Thoracic aorta (tissue), 2 donors: Measurements from ENCODE around the gene NTMT1. TPM values are rescaled to one million over a fixed set of nuclear protein-coding genes. Genes with fewer than 3 reads are reported as not detected.

Experiments used
- ATAC-seq: fragments of 150-250 bp; one replicate; pipeline ENCODE4 v1.8.0; 2017; ENCODE audit warnings: low read depth; ENCODE audit not compliant: insufficient number of reproducible peaks, low FRiP score
- DNase-seq: peaks from one replicate; pipeline ENCODE4 v3.0.0-alpha.2; 2020; ENCODE audit warnings: low spot score
- H3K27ac ChIP-seq, 2 donors: fragments of 200-600 bp; sonication (generic); 1 replicate in 1 of 2; 2 replicates in 1 of 2; pipeline ENCODE4 v1.5.1; 2016; ENCODE audit warnings: mild to moderate bottlenecking in 2 of 2, moderate library complexity in 2 of 2
- H3K27me3 ChIP-seq: fragments of 200-600 bp; sonication (generic); replicated peaks from 2 replicates; pipeline ENCODE4 v1.6.0; 2016; ENCODE audit warnings: mild to moderate bottlenecking; ENCODE audit not compliant: insufficient read depth
- H3K36me3 ChIP-seq: fragments of 200-600 bp; sonication (generic); one replicate; pipeline ENCODE4 v1.5.1; 2016
- H3K4me1 ChIP-seq, 2 donors: fragments of 200-600 bp; sonication (generic); 1 replicate in 1 of 2; 2 replicates in 1 of 2; pipeline versions ENCODE4 v1.5.1 to v1.6.0; 2016; ENCODE audit warnings: low read depth in 2 of 2, mild to moderate bottlenecking in 1 of 2; ENCODE audit not compliant: control insufficient read depth in 1 of 2
- H3K4me3 ChIP-seq: fragments of 200-600 bp; sonication (generic); 2 replicates; pipeline ENCODE4 v1.5.1; 2016; ENCODE audit warnings: mild to moderate bottlenecking
- H3K9me3 ChIP-seq: fragments of 200-600 bp; sonication (generic); 2 replicates; pipeline ENCODE4 v1.5.1; 2016
- total RNA-seq, 2 donors: library from RNA; depleted of rRNA; stranded (reverse); fragments of >200 nt; gene quantifications; one replicate each; pipeline versions ENCODE4 v1.1.0 to v1.2.3, GENCODE V29; 2016
- TF ChIP-seq, protein P1 (sequence below): fragments of 200-600 bp; sonication (generic); IDR thresholded peaks from one replicate; pipeline ENCODE4 v1.5.1; 2019; ENCODE audit warnings: antibody characterized with exemption

NTMT1 gene
- total RNA-seq, 2 donors from 2014 or later: 16.9 to 27.2 TPM

DNA sequence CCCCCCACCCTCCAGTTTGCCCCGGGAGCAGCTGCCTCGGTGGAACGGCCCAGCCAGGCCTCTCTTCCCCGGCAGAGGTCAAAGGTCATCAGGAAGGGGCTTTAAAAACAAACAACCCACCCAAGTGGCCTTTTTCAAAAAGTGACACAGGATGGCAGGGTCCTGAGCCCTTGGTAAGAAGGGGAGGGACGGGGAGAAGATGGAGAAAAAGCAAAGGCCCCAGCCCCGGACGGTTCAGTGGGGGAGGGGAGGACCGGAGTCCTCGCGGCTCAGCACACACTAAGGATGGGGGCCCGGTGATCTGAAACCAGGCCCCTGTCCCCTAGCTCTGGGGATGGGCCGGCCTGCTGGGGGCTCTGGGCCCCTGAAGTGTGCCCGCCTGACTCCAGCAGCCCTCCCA lies 40.6 kb downstream of the NTMT1 start:
- Histone ChIP-seq H3K27me3 (no peaks in the 10 kb centered on the region), H3K36me3 (no peaks in the 10 kb centered on the region), H3K4me3 (peak overlapping the region; percentile 85), H3K4me1 (peaks cover 26 to 44% of the 10 kb centered on the region in 2 donors), H3K9me3 (no peaks in the 10 kb centered on the region), H3K27ac (peak overlapping the region; percentile 51 to 82)
- no peak for DNase-seq
- no peak for ATAC-seq
- TF ChIP-seq, protein P1, sequence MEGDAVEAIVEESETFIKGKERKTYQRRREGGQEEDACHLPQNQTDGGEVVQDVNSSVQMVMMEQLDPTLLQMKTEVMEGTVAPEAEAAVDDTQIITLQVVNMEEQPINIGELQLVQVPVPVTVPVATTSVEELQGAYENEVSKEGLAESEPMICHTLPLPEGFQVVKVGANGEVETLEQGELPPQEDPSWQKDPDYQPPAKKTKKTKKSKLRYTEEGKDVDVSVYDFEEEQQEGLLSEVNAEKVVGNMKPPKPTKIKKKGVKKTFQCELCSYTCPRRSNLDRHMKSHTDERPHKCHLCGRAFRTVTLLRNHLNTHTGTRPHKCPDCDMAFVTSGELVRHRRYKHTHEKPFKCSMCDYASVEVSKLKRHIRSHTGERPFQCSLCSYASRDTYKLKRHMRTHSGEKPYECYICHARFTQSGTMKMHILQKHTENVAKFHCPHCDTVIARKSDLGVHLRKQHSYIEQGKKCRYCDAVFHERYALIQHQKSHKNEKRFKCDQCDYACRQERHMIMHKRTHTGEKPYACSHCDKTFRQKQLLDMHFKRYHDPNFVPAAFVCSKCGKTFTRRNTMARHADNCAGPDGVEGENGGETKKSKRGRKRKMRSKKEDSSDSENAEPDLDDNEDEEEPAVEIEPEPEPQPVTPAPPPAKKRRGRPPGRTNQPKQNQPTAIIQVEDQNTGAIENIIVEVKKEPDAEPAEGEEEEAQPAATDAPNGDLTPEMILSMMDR: no peak

DNA sequence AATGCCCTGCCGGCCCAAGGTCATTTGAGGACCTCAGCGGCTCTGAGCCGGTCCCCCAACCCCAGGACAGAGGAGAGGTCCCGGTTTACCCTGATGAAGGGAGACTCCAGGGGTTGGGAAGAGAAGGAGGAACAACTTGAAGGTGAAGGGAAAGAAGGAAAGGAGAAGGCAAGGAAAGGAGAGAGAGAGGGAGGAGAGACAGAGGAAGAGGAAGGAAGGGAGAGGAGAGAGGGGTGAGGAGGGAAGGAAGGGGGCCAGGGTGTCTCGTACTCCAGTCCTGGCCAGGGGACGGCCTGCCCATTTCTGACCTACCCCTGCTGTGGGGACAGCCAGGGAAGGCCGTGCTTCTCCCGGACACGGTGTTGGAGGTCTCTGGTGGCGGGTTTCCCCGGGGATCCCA lies 41.4 kb downstream of the NTMT1 start:
- DNase-seq: no peak
- no peaks in the 10 kb centered on the region for H3K27me3 ChIP-seq
- no peaks in the 10 kb centered on the region for H3K36me3 ChIP-seq
- TF ChIP-seq, protein P1: no peak
- H3K4me1 ChIP-seq: peaks cover 28 to 52% of the 10 kb centered on the region in 2 donors
- peak overlapping the region; percentile 85 for H3K4me3 ChIP-seq
- H3K27ac ChIP-seq: peak overlapping the region; percentile 17 to 82
- H3K9me3 ChIP-seq: no peaks in the 10 kb centered on the region
- ATAC-seq: no peak

DNA sequence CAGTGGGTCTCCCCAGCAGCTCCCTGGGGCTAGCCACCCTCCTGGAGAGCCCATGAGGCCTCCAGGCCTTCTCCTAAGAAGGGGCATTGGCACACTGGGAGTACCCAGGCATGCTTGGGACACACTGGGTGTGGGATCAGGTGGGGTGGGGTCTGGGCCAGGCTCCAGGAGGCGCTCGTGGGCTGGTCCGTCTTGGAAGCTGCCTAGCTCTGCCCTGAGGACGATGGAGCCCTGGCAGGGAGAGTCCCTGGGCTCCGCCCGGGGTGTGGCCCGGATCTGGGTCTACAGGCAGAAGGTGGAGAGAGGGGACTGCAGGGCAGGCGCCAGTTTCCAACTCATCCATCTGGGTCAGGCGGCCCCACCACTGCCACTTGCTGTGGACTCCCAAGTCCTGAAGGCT lies 41.9 kb downstream of the NTMT1 start:
- Histone ChIP-seq H3K9me3 (no peaks in the 10 kb centered on the region), H3K36me3 (no peaks in the 10 kb centered on the region), H3K27ac (peak overlapping the region; percentile 17 to 82), H3K4me1 (peaks cover 29 to 57% of the 10 kb centered on the region in 2 donors), H3K27me3 (no peaks in the 10 kb centered on the region), H3K4me3 (peak overlapping the region; percentile 85)
- no peak for DNase-seq
- no peak for ATAC-seq
- TF ChIP-seq, protein P1: no peak

DNA sequence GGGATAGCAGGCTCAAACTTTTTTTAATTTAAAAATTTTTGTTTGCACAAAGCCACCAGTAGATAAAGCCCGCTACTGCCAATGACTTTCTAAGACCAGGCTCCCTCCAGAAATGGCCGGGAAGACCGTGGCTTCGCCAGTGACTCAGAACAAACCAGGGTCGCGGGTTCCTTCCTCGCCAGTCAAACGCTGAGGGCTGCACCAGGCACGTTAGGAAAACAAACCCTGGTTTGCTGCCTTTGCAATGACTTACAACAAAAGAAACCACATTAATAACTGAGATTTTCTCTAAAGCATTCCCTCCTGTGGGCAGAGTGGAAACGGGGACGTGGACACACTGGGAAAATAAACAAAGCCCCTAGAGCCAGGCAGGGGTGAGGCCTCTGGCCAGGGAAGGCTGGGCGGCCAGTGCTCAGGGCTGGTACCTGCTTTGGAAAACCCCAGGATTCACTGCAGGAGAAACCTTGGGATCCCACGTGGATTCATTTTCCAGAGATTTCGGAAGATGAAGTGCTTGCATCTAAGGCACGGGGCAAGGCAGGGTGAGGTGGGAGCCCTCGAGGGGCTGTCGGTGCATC lies 43.3 kb downstream of the NTMT1 start:
- DNase-seq: peak; percentile 29
- TF ChIP-seq, protein P1: no peak
- H3K27ac ChIP-seq: peak overlapping the region; percentile 17 to 82
- no peaks in the 10 kb centered on the region for H3K27me3 ChIP-seq
- H3K36me3 ChIP-seq: no peaks in the 10 kb centered on the region
- H3K9me3 ChIP-seq: no peaks in the 10 kb centered on the region
- H3K4me3 ChIP-seq: peak overlapping the region; percentile 15
- H3K4me1 ChIP-seq: peaks cover 29 to 71% of the 10 kb centered on the region in 2 donors
- no peak for ATAC-seq

DNA sequence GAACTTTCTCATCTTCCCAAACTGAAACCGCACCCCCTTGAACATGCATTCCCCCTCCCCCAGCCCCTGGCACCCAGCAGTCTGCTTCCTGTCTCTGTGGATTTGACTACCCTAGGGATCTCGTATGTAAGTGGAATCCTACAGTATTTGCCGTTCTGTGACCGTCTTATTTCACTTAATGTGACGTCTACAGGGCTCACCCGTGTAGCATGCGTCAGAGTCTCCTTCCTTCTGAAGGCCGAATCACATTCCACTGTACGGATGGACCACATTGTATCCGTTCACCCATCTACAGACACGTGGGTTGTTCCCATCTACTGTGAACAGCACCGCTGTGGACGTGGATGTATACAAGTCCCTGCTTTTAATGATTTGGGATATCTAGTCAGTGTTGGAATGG lies 44.0 kb downstream of the NTMT1 start:
- ATAC-seq (no peak), DNase-seq (no peak)
- Histone ChIP-seq H3K36me3 (no peaks in the 10 kb centered on the region), H3K27me3 (no peaks in the 10 kb centered on the region), H3K27ac (peak overlapping the region; percentile 17 to 82), H3K4me1 (peaks cover 29 to 78% of the 10 kb centered on the region in 2 donors), H3K4me3 (peak overlapping the region; percentile 16), H3K9me3 (no peaks in the 10 kb centered on the region)
- TF ChIP-seq, protein P1: no peak
